DND-41 (cell line): ENCODE results near the gene PCSK9.

Source experiments
- EZH2 ChIP-seq: IDR thresholded peaks from 3 replicates; pipeline ENCODE4 v1.6.1; 2012; ENCODE audit warnings: borderline replicate concordance, low read depth, mild to moderate bottlenecking, moderate library complexity, low read length, inconsistent platforms; ENCODE audit not compliant: severe bottlenecking
- TF ChIP-seq, protein P1 (sequence below): IDR thresholded peaks from 2 replicates; pipeline ENCODE4 v1.5.1; 2012; ENCODE audit warnings: borderline replicate concordance, low read length, moderate library complexity, mild to moderate bottlenecking; ENCODE audit not compliant: poor library complexity, severe bottlenecking; ENCODE audit errors: extremely low read depth

DNA sequence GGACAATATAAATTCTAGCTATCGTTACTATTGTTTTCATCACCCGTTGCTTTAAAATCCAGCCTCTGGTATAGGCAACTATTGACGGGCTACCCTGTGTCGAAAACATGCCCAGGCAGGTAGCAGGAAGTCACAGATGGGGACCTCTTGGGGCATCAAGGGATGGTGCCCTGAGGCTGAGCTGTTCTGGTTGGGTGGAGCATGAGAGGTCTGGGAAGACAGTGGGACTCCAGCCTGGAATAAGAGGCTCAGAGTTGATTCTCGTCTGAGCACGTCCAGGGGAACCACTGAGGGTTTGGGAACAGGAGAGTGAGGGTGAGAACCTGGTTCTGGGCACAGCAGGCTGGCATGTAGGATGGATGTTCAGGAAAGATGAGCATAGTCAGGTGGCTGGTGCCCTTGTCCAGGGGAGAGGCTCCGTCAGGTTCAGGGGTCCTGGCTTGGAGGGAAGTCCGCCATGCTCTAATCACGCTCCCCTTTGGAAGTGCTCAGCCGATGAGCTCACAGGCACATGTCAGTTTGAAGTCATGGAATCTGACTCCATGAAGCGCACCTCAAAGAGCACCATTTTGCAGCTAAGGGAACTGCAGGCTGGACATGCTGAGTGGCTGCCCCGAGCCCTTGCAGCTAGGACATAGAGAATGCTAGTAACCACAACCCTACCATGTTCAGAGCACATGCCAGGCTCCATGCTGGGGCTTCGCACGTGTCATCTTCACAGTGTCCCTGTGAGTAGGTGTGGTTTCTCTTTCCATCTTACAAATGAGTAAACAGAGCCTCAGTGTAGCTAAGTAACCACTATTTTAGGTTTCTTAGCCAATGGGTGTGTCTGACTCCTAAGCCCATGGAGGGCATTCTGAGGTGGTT, 21.0 kb downstream of the PCSK9 start:
- TF ChIP-seq, protein P1, sequence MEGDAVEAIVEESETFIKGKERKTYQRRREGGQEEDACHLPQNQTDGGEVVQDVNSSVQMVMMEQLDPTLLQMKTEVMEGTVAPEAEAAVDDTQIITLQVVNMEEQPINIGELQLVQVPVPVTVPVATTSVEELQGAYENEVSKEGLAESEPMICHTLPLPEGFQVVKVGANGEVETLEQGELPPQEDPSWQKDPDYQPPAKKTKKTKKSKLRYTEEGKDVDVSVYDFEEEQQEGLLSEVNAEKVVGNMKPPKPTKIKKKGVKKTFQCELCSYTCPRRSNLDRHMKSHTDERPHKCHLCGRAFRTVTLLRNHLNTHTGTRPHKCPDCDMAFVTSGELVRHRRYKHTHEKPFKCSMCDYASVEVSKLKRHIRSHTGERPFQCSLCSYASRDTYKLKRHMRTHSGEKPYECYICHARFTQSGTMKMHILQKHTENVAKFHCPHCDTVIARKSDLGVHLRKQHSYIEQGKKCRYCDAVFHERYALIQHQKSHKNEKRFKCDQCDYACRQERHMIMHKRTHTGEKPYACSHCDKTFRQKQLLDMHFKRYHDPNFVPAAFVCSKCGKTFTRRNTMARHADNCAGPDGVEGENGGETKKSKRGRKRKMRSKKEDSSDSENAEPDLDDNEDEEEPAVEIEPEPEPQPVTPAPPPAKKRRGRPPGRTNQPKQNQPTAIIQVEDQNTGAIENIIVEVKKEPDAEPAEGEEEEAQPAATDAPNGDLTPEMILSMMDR = no peak
- no peak for TF ChIP-seq EZH2
